HG02678 (cell line): ENCODE data around the gene SLC22A12.
"Not testable (repeated sequence)": the region's sequence is repeated elsewhere in the genome, so short reads cannot be mapped to it uniquely, and the experiment has no call there.

Experiments
- ATAC-seq: cut with Tn5 transposase; IDR thresholded peaks from one replicate; pipeline ENCODE4 v1.9.1; 2021; ENCODE audit warnings: mild to moderate bottlenecking, moderate library complexity; ENCODE audit not compliant: unreplicated experiment

SLC22A12 gene

DNA sequence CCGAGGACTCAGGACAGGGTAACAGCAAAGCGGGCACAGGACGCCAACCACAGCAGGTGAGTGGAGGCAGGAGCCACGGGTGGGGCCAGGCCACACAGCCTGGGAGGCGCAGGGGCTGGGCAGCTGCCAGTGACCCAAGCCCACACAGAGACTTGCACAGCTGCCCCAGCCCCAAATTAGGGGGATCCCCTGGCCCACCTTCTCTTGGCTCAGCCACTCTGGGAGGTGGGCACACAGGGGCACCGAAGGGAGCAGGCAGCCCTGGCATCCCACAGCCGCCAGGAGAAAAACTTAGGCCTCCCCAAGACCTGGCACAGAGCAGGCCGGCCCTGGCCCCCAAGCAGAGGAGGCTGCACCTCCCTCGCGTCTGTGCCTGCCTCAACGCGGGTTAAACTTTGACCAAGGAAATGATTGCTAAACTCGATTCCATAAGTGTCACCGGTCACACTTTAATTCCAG, at the start of gene SLC22A12:
Gene SLC22A12 (plus strand): TSS at position 458 of the 459 bp plus-strand sequence. CDS start 337 bp downstream, outside the sequence.
- no peak for ATAC-seq

DNA sequence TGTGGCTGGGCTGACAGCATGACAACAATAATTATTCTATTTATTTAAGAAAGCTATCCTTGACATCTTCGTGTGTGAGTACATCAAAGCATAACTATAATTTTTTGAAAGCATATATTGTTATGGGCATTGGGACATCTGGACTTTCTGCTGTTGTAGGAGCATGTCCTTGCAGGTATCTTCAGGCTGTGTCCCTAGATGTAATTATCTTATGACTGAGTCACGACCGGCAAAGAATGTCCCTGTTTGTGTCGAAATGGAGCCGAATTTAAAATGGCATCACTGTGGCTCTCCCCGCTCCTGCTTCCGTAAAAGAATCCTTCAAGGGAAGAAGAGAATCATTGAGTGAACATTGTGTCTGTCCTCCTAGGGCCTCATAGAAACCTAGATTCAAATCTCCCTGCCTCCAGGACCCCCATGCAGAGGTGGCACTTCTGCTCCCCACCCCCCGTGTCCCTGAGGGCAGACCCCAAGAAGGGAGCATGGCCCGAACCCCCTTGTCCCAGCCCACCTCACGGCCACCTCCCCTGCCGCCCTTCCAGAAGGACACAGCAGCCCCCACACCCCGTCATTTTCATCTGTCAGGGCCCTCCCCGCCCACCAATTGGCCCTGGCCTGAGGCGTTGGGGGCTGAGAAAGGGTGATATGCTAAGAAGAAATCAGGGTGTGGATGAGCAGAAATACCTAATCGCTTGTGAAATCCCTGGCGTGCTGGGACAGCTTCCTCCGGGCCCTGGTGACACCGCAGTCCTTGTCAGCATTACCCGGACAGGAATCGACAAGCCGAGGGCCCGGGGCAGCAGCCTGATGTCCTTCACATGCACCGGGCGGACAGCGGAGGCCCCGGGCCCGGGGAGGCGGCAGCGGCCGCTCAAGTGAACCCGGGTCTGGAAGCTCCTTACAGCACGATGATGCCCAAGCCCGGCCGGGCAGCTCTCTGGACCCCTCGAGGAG, 48.6 kb upstream of the SLC22A12 start:
- ATAC-seq: no peak

DNA sequence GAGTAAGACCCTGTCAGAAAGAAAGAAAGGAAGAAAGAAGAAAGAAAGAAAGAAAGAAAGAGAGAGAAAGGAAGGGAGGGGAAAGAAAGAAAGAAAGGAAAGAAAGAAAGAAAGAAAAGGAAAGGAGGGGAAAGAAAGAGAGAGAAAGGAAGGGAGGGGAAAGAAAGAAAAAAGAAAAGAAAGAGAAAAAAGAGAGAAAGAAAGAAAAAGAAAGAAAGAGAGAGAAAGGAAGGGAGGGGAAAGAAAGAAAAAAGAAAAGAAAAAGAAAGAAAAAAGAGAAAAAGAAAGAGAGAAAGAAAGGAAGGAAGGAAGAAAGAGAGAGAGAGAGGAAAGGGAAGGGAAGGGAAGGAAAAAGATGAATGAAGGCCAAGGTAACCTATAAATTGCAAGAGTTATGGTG, 47.2 kb upstream of the SLC22A12 start:
- ATAC-seq: no peak

DNA sequence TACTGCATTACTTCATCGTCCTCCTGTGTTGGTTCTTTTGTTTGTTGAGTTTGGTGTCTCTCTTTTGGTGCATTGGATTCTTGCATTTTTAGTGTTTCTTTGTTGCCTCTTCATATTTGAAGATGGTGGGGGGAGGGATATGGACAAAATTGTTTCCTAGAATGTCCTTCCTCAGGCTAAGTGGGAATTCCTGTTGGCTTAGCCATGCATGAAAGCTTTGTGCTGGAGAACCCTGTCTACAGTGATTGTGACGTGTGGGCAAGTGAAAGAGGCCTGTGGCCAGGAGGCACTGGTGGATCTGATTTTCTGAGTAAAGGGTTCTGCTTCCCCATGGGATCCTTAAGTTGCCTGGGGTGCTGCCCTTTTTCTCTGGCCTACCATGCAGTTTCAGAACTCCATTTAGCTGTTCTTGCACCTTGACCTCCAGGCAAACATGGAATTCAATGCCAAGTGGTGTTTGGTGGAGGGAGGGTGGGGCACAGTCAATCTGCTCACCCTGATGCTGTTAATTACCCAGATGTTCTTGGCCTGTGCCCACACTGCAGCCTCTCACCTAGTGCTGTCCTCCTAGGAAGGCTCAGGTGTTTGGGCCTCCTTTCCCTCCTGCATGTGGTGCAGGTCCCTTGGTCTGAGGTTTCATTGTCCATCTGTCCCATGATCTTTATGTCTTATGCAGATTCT, 46.3 kb upstream of the SLC22A12 start:
- ATAC-seq: no peak

DNA sequence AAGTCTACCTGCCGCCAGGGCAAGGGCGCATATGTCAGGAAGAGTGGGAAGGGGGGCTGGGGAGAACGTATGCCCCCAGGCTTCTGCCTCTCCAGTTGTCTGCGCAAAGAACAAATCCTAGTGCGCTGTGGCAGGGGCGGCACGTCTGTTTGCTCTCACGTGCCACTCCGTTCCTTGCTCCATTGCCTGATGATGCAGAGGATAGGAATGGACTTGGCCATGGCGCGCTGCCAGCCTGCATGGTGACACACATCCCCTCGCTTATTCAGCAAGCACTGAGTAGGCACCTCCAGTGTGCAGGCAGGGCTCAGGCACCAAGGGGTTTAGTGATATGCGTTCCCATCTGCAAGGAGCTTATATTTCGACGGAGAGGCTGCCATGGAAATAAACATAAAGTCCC, 45.4 kb upstream of the SLC22A12 start:
- ATAC-seq: no peak

DNA sequence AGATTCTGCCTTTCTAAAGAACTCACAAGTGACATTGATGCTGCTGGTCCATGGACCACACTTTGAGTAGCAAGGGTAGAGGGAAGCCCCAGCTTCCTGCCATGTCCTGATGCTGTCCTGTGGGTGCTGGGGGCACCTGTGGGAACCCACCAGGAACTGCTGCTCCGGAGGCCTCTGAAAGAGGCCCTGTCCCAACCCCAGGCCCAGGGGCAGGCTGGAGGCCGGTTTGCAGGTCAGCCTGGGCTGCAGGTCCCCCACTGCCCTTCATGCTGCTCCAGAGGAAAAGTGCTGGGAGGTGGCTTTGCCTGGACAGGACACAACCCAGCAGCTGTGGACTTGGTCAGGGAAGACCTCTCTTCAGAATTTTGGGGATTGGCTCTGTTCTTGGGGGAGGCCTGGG, 44.8 kb upstream of the SLC22A12 start:
- ATAC-seq: no peak

DNA sequence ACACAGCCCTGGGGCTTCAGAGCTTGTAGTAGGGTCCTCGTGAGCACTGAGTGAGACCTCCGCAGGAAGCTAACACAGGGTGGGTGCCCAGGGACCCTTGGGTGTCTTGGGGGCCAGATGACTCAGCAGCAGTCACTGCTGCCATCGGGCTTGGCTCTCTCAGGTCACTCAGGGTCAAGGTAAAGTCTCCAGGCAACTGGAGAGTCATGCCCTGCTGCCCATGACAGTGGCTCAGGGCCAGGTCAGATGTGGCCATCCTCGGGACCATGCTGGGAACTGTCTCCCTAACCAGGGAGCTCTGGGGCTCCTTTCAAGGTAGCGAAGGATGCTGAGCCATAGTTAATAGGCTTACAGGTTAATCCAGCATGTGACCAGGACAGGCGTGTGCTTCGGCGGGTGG, 44.4 kb upstream of the SLC22A12 start:
- no peak for ATAC-seq

DNA sequence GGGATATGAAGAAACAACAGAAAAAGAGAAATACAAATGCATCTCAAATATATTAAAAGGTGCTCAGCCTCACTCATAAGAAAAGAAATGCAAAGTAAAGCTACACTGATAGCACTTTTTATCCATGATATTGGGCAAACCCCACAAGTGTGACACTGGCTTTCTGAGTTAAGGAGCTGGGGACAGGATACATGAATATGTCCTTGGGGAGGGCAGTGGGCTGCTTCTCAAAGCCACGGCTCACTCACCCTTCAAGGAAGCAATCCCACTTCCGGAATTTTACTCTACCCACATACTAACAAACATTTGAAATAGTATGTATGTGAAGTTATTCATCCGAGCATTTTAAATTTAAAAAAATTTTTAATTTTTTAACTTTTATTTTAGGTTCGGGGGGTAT, 41.1 kb upstream of the SLC22A12 start:
- ATAC-seq: no peak

DNA sequence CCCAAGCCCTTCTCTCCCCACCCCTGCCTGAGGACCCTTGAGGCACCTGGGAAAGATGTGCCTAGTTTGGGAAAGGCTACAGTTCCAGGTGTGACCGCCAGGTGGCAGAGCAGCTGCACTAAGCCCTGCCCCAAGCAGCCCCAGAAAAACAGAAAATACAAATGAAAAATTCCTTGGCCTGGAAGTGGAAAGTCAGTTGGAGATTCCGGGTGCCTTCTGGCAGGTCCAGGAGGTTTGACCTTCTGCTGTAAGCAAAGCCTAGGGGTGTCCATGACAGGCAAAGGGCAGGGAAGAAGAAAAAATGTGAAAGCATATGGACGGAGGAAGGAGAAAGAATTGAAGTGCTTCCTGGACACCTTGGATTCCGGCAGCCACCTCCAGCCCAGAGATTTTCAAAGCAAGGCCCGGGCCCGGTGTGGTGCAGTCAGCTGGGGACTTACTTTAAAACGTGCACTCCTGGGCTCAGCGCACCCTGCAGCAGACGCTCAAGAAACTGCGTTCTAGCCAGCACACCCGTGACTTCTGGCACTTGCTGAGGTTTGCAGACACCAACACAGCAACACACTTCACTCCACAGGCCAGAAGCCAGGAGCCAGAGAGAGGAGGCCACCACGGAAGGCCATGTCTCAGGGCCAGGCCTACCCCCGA, 37.3 kb upstream of the SLC22A12 start:
- ATAC-seq: no peak

DNA sequence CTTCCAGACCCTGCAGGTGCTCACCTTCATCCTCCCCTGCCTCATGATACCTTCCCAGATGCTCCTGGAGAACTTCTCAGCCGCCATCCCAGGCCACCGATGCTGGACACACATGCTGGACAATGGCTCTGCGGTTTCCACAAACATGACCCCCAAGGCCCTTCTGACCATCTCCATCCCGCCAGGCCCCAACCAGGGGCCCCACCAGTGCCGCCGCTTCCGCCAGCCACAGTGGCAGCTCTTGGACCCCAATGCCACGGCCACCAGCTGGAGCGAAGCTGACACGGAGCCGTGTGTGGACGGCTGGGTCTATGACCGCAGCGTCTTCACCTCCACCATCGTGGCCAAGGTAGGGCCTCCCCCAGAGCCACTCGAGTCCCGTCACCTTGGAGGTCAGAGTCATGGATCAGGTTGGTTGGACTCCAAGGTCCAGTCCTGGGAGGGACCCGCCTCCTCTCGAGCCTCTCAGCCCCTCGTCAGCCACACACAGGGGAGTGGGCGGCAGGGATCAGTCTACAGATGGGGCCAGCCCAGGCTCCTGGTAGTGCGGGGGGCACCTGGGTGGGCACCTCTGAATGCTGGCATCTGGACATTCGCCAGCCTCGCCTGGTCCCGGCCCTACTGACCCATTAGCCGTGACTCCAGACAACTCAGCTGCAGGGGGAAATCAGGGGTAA, 34.8 kb upstream of the SLC22A12 start:
- ATAC-seq: no peak

DNA sequence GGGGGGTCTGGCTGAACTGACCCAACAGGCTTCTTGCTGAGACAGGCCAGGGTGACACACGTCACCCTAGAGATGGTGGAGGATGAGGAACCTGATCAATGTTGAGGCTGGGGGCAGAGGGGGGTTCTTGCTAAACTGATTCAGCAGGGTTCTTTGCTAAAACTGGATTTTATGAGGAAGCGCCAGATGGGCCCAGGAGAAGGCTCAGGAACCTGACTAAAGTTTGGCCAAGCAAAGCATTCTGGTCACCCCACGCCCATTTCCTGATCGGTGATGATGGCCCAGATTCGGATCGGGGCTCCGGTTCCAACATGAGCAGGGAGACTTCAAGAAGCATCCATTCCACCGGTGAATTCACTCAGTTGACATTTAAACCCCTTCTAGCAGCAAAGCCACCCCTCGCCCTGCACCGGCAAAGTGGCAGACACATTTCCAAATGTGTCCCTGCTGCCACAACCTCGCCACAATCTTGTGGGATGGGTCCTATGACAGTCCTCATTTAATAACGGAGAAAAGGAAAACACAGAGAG, 34.2 kb upstream of the SLC22A12 start:
- ATAC-seq: no peak

DNA sequence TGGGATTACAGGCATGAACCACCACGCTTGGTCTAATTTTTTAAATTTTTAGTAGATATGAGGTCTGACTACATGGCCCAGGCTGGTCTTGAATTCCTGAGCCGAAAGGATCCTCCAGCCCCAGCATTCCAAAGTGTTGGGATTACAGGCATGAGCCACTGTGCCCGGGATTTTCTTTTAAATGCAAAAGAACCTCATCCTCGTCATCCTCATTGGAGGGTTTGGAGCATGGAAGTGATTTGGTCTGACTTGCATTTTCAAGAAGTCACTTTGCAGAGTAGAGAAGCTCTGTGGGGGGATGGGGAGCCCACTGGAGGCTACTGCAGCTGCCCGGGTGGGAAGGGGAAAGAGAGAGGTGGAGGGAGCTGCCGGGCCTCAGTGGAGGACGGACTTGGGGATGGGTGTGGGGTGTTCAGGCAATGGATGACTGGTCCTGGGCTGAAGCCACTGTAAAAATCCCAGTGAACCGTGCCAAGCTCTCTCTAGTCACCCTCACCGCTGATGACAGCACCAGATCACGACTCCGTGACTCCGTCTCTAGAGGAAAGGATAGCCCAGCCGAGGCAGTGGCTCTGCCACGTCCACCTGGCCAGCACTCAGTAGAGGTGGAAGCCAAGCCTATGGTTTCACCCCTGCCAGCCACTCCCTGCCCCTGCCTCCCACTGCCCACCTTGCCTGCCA, 32.8 kb upstream of the SLC22A12 start:
- no peak for ATAC-seq

DNA sequence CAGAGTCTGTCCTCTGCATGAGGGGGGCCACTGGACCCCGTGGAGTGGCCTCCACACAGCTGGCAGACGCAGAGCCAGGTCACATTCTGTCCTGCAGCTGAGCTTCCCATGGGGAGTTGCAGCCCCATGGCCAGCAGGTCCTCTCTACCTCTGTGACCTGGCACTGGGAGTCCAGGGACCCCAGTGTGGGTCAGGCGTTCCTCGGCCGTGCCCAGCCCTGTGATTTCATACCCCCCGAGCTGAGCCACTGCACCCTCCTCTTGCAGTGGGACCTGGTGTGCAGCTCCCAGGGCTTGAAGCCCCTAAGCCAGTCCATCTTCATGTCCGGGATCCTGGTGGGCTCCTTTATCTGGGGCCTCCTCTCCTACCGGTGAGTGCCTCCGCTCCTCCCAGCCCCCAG, 32.2 kb upstream of the SLC22A12 start:
- no peak for ATAC-seq

DNA sequence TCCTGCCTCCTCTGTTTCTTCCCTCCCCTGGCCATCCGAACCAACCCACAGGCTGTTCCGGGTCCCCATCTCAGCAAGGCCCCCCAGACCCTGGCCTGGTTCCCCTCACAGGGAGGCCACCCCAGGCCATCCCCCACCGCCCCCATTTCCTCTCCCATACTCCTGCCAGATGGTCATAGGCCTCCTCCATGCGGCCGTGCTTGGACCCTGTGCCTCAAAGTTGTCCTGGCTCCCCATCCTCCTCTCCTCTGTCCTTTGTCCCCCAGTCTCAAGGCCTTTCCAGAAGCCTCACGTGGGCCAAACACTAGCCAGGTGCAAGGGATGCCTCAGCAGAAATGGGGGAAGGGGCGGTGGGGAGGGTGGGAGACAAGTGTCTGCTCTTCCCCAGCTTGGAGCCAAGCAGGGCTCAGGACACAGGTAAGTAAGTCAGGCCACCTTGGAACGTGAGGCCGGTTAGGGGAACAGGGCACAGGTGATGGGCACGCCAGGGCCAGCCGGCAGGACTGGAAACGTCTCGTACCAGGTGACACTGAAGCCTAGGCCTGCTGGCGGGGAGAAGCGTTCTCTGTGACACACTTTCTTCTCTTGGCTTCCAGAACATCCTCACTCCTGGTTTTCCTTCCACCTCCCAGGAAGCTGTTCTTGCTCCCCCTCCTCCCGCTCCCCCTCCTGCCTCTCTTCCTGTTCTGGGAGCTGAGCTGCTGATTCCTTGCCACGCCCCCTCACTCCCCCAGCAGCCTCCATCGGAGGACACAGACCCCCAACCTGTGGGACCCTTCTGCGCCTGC, 31.5 kb upstream of the SLC22A12 start:
- ATAC-seq: no peak

DNA sequence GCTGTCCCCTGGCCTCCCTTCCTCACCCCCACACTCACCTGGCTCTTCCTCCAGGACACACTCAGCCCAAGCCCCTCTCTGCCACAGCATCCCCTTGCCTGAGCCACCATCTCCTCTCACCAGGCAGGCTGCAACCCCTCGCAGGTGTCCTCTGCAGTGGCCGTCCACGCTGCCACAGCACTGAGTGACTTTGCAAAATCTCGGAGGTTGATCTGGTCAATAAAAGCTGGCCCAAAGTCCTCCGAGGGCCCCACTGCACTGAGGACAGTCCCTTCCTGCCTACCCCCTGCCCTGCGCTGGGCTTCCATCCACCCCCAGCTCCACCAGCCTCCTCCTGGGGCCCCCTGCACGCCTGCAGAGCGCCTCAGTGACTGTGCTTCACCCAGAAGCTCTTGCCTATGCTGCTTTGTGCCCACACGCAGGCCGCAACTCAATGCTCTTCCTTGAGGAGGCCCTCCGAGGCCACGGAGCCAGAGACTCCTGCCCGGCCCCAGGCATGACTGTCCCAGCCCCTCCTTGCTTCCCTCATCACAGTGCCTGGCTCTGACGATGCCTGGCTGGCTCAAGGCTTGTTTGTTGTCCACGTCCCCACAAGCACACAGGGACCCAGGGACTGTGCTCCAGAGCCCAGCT, 30.8 kb upstream of the SLC22A12 start:
- no peak for ATAC-seq

DNA sequence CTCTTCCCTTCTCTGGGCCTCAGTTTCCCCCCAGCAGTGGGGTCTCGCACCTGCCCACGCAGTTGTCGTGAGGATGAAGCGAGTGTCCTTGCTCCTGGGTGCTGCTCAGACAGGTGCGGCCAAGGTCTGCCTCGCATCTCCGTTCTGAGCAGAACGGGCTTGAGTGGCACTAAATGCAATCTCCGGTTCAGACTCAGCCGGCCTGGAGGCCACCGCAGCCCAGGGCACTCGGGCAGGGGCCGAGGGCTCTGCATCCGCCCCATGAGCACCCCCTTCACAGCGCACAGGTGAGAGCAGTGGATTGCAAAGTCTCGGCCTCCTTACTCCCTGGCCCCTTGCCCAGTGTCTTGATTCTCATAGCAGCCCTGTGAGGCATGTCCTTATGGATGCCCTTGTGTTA, 30.1 kb upstream of the SLC22A12 start:
- no peak for ATAC-seq

DNA sequence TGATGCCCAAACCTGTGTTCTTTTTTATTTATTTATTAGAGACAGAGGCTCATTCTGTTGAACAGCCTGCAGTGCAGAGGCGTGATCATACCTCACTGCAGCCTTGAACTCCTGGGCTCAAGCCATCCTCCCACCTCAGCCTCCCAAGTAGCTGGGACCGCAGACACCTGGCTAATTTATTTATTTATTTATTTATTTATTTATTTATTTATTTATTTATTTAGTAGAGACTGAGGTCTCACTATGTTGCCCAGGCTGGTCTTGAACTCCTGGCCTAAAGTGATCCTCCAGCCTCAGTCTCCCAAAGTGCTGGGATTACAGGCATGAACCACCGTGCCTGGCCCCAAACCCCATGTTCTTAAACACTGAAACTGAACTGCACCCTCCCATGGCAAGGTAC, 29.6 kb upstream of the SLC22A12 start:
- ATAC-seq: not testable (repeated sequence)

DNA sequence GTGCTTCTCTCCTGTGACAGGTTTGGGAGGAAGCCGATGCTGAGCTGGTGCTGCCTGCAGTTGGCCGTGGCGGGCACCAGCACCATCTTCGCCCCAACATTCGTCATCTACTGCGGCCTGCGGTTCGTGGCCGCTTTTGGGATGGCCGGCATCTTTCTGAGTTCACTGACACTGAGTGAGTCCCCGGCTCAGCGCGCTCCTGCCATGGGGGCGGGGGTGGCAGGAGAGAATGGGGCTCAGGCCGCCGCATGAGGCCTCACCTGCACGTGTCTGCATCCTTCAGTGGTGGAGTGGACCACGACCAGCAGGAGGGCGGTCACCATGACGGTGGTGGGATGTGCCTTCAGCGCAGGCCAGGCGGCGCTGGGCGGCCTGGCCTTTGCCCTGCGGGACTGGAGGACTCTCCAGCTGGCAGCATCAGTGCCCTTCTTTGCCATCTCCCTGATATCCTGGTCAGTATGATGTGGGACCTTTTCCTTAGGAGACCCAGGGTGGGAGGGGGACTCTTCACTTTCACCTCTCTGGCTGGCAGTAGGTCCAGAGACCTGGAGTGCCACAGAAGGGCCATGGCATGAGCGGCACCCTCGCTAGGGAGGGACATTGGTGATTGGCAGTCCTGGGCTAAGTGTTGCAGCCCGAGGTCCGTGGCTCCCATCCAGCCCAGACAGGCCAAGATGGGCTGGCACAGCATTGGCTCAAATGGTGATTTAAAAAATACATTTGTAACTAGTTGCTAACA, 28.9 kb upstream of the SLC22A12 start:
- ATAC-seq: no peak
